ENCODE results near the gene OSR1.

Gene OSR1

DNA sequence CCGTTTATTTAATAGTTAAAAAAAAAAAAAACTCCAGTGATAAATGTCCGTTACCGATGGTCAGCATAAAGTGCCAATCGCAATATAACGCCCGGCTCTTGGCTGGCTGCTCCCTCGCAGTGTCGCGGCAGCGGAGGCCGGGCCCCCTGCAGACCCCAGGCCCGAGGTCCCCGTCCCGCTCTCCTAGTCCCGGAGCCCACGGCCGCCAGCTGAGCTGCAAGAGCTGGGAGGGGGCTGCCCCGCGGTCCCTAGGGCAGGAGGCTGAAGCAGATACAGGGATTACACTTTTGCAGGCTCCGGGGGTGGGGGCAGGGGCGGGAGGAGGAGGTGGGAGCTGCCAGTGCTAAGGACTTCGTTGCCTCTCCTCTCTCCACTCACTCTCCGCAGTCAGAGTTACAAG, 6.9 kb downstream of the OSR1 start:
- DNase-seq (ENCODE audit: low spot score), result no peak
- ChIA-PET POLR2A (ENCODE audit: low non-redundant PET) (no interaction called here), CTCF (no interaction called here)
- peak overlapping the region; percentile 20; the same call in 1 of the 2 replicates for H3K27ac ChIP-seq
- TF ChIP-seq, protein P1, sequence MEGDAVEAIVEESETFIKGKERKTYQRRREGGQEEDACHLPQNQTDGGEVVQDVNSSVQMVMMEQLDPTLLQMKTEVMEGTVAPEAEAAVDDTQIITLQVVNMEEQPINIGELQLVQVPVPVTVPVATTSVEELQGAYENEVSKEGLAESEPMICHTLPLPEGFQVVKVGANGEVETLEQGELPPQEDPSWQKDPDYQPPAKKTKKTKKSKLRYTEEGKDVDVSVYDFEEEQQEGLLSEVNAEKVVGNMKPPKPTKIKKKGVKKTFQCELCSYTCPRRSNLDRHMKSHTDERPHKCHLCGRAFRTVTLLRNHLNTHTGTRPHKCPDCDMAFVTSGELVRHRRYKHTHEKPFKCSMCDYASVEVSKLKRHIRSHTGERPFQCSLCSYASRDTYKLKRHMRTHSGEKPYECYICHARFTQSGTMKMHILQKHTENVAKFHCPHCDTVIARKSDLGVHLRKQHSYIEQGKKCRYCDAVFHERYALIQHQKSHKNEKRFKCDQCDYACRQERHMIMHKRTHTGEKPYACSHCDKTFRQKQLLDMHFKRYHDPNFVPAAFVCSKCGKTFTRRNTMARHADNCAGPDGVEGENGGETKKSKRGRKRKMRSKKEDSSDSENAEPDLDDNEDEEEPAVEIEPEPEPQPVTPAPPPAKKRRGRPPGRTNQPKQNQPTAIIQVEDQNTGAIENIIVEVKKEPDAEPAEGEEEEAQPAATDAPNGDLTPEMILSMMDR (conservative IDR thresholded peaks at IDR 0.05; ENCODE audit: low read depth), result no peak

DNA sequence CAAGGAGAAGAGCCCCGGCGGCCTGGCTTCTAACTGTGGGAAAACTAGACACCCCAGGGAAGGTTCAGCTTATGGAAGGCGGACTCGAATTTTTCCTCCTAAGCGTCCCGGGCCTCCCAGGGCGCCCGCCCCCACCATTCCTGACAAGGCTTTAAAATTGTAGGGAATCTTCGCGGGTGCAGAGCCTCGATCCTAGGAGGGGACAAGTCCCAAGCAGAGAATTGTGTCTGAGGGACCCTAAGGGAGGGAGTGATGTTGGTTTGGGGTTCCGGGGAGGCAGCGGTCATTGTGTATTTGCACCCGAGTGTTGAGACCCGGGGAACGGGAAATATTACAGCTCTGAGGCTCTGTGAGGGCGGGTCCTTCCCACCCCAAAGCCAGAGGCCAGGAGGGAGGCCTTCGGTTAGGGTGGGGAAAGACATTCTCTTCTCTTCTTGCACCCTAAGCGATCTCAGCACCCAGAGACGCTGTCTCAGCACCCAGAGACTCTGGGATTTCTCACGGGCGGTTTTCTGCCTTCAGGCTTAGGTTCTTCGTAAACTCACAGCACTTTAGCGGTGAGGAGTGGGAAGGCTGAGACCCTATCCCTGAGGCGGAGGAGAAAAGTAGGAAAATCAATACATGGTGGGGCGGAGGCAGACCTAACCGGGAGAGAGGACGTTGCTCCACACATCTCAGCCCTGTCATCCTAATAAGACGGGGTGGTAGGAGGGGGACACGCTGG, 7.6 kb downstream of the OSR1 start:
- ChIA-PET CTCF (interaction anchor here (0.6 kb wide), 1 partner anchor 760 kb away, joined by 3 read pairs; no protein-coding TSS in a partner anchor), POLR2A (ENCODE audit: low non-redundant PET) (no interaction called here)
- peak overlapping the region; percentile 90; the same call in 1 of the 2 replicates for H3K27ac ChIP-seq
- TF ChIP-seq, protein P1 (conservative IDR thresholded peaks at IDR 0.05; ENCODE audit: low read depth), result no peak
- DNase-seq (ENCODE audit: low spot score), result no peak

DNA sequence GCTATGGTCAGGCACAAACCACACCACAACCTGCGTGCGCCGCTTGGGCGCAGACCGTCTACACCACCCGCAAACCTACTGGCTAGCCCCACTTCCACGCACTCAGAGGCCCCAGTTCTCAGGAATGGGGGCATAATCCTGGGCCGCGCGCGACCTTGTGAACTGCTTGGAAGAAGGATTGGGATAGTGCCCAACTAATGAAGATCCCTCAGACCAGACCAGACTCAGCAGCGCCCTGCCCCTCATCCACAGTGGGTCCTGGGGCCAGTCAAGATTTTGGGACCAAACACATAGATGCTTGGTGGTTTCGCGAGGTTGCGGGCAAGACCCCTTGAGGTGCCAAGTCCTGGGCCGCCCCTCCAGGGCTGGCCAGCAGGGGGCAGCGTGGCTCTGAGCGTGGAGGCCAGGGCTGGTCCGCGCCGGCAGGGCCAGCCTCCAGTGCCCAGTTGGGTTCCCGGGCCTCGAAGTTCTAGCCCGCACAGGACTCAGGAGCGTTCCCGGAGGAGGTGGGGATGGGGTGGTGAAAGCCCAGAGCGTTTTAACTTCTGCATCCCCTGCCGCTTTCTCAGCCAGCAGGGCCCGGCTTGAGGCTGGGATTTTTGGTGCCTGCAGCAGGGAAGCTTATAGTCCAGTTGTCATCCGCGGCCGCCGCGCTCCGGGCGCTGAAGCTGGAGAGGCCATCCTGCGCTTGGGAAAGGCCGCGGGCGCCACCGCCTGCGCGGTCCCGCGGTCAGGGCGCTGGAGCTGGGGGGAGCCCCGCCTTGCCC, 8.3 kb downstream of the OSR1 start:
- peak overlapping the region; percentile 90 for H3K27ac ChIP-seq
- TF ChIP-seq, protein P1 (conservative IDR thresholded peaks at IDR 0.05; ENCODE audit: low read depth), result peak; percentile 41
- ChIA-PET POLR2A (ENCODE audit: low non-redundant PET) (no interaction called here), CTCF (interaction anchor here (0.6 kb wide), 1 partner anchor 761 kb away, joined by 3 read pairs; no protein-coding TSS in a partner anchor)
- no peak for DNase-seq (ENCODE audit: low spot score)

DNA sequence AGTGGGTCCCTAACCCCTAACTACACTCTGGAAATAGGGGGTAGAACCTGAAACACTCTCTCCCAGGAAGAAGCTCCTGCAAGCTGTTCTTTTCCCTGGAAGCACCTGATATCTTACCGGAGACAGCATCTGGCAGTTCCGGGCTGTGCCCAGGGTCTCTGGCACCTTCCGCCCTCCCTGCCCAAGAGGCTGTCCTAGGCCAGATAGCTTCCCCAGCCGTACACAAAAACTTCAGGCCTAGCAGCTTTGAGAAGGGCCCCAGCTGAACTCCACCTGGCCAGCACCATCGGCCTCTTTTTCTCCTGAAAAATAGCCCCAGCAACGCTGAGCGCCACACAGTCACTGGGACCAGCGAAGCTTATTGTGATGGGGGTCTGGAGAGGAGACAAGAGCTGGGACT, 9.7 kb downstream of the OSR1 start:
- peak overlapping the region; percentile 90 for H3K27ac ChIP-seq
- TF ChIP-seq, protein P1 (conservative IDR thresholded peaks at IDR 0.05; ENCODE audit: low read depth), result no peak
- DNase-seq (ENCODE audit: low spot score), result no peak
- POLR2A ChIA-PET (ENCODE audit: low non-redundant PET), result no interaction called here
- CTCF ChIA-PET, result interaction anchor here (0.6 kb wide), 1 partner anchor 514 kb away, joined by 3 read pairs; no protein-coding TSS in a partner anchor

DNA sequence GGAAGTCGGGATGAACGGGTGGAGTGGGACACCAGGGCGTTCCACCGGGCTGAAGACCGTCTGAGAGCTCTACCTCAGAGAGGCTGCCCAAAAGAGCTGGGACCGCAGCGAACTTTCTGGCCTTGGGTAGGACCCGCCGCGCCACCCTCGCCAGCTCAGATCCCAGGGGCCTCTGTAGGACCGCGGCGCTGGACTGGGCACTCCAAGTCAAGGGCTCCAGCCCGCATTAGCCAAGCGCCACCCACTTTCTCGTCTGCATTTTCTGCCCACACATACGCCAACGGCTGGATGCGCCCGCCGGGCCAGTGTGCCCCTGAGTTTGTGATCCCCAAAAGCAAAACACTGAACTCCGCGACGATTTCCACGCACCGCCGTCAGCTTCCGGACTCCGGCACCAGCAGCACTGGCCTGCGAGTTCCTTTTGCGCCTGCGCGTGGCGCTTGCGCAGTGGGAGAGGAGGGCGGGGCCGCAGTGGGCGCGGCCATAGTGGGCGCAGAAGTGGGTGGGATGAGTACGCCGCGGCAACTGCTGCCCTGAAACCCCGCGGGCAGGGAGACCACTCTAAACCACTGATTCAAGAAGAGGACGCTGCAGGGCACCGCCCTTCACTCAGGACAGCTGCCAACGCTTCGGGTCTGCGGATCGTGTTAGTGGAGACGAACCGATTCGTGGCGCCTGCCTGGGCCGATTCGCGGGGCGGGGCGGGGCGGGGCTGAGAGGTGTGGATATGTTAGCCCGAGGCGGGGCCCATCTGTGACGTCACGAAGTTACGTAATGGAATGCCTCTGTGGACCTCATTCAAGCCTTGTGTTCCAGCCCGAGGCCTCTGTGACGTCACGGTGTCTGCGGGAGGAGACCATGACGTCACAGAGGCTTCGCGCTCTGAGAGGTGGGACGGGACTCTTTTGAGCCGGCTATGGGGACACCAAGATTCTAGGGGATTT, 10.5 kb downstream of the OSR1 start:
- H3K27ac ChIP-seq, result peak overlapping the region; percentile 90
- CTCF ChIA-PET, result no interaction called here
- peak; percentile 96 for DNase-seq (ENCODE audit: low spot score)

More for the DNA sequence above, 10.5 kb downstream of the OSR1 start:
- POLR2A ChIA-PET (ENCODE audit: low non-redundant PET), result interaction anchor here (0.6 kb wide), 1 partner anchor 549 kb away, joined by 5 read pairs; no protein-coding TSS in a partner anchor
- TF ChIP-seq, protein P1 (conservative IDR thresholded peaks at IDR 0.05; ENCODE audit: low read depth), result no peak

Measured in RWPE1 (cell line).